OCI-LY3 (cell line): ENCODE measurements around the gene SLC25A26.
A peak's percentile ranks its signal among the peaks of the same experiment; 100 is the strongest.
"Not testable (repeated sequence)": the region's sequence is repeated elsewhere in the genome, so short reads cannot be mapped to it uniquely, and the experiment has no call there.

Source experiments
- H2AFZ ChIP-seq: fragments of 200-600, 300-600 bp; shearing (Covaris generic); 2 replicates; pipeline ENCODE4 v1.6.0; 2014; ENCODE audit warnings: antibody characterized with exemption, low read depth, low read length
- H3K27ac ChIP-seq: fragments of 200-600, 300-600 bp; sonication (generic); 2 replicates; pipeline ENCODE4 v1.5.1; 2014; ENCODE audit warnings: mild to moderate bottlenecking, low read length, moderate library complexity, mixed read lengths
- H3K27me3 ChIP-seq: fragments of 200-600, 300-600 bp; sonication (generic); 2 replicates; pipeline ENCODE4 v1.6.1; 2014; ENCODE audit warnings: low read depth, low read length, mixed read lengths
- H3K36me3 ChIP-seq: fragments of 200-600, 300-600 bp; sonication (generic); replicated peaks from 2 replicates; pipeline ENCODE3; 2014; ENCODE audit warnings: low read depth, low read length, mixed read lengths
- H3K4me1 ChIP-seq: fragments of 300-600, 200-600 bp; sonication (generic); 2 replicates; pipeline ENCODE4 v1.6.1; 2014; ENCODE audit warnings: low read length, mixed read lengths
- H3K4me2 ChIP-seq: fragments of 200-600, 300-600 bp; sonication (generic); 2 replicates; pipeline ENCODE4 v1.6.1; 2014; ENCODE audit warnings: low read length, mixed read lengths
- H3K4me3 ChIP-seq: fragments of 300-600, 200-600 bp; sonication (generic); 2 replicates; pipeline ENCODE4 v1.5.1; 2014; ENCODE audit warnings: antibody characterized with exemption, mild to moderate bottlenecking, low read length, moderate library complexity
- H3K79me2 ChIP-seq: fragments of 300-600, 200-600 bp; shearing (Covaris generic); 2 replicates; pipeline ENCODE4 v1.6.1; 2014; ENCODE audit warnings: mild to moderate bottlenecking, low read length, mixed read lengths
- H3K9ac ChIP-seq: fragments of 300-600, 200-600 bp; shearing (Covaris generic); 2 replicates; pipeline ENCODE4 v1.6.0; 2014; ENCODE audit warnings: mild to moderate bottlenecking, low read length, moderate library complexity
- H3K9me3 ChIP-seq: fragments of 200-600, 300-600 bp; shearing (Covaris generic); 2 replicates; pipeline ENCODE4 v1.6.1; 2014; ENCODE audit warnings: low read length, mixed read lengths; ENCODE audit not compliant: insufficient read depth
- H4K20me1 ChIP-seq: fragments of 200-600, 300-600 bp; sonication (generic); 2 replicates; pipeline ENCODE4 v1.6.1; 2016; ENCODE audit warnings: low read length, mixed read lengths; ENCODE audit not compliant: insufficient read depth
- EZH2phosphoT487 ChIP-seq: fragments of 200-600 bp; shearing (Covaris generic); IDR thresholded peaks from 2 replicates; pipeline ENCODE4 v1.6.1; 2018; ENCODE audit warnings: antibody characterized with exemption, mixed run types, low read depth
- TF ChIP-seq, protein P1 (sequence below): fragments of 200-600, 300-600 bp; sonication (generic); IDR thresholded peaks from 2 replicates; pipeline ENCODE4 v1.5.1; 2014; ENCODE audit warnings: antibody characterized with exemption, low read length, low read depth

Gene SLC25A26

GRCh38 chr3:66298591-66298990, 77.8 kb downstream of the SLC25A26 start:
- H3K4me3 ChIP-seq, result 0 out of 2 replicates have a peak overlapping the region, but pooled peaks have one; percentile 68
- peak overlapping the region; percentile 84 for H3K4me2 ChIP-seq

GRCh38 chr3:66299085-66299484, 78.3 kb downstream of the SLC25A26 start:
- H3K27ac ChIP-seq, H2AFZ ChIP-seq, H4K20me1 ChIP-seq, H3K9me3 ChIP-seq, H3K79me2 ChIP-seq, H3K27me3 ChIP-seq, H3K36me3 ChIP-seq: not testable (repeated sequence)
- Histone ChIP-seq H3K9ac (peak overlapping the region; percentile 52), H3K4me2 (peak overlapping the region; percentile 84), H3K4me3 (peak overlapping the region; percentile 68), H3K4me1 (peaks cover 55% of the 10 kb centered on the region)

More at GRCh38 chr3:66298591-66298990, 77.8 kb downstream of the SLC25A26 start:
- Histone ChIP-seq H3K27ac (no peak overlapping the region), H3K9me3 (no peaks in the 10 kb centered on the region), H3K79me2 (no peaks in the 10 kb centered on the region; the same call in 1 of the 2 replicates), H2AFZ (no peak overlapping the region), H3K27me3 (no peaks in the 10 kb centered on the region), H3K36me3 (no peaks in the 10 kb centered on the region), H3K9ac (no peak overlapping the region), H3K4me1 (peaks cover 50% of the 10 kb centered on the region), H4K20me1 (no peaks in the 10 kb centered on the region)
- TF ChIP-seq, protein P1, sequence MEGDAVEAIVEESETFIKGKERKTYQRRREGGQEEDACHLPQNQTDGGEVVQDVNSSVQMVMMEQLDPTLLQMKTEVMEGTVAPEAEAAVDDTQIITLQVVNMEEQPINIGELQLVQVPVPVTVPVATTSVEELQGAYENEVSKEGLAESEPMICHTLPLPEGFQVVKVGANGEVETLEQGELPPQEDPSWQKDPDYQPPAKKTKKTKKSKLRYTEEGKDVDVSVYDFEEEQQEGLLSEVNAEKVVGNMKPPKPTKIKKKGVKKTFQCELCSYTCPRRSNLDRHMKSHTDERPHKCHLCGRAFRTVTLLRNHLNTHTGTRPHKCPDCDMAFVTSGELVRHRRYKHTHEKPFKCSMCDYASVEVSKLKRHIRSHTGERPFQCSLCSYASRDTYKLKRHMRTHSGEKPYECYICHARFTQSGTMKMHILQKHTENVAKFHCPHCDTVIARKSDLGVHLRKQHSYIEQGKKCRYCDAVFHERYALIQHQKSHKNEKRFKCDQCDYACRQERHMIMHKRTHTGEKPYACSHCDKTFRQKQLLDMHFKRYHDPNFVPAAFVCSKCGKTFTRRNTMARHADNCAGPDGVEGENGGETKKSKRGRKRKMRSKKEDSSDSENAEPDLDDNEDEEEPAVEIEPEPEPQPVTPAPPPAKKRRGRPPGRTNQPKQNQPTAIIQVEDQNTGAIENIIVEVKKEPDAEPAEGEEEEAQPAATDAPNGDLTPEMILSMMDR, result no peak
- no peak for TF ChIP-seq EZH2phosphoT487

- peak overlapping the region; percentile 52 for H3K9ac ChIP-seq
- no peaks in the 10 kb centered on the region; the same call in 1 of the 2 replicates for H3K79me2 ChIP-seq
- H3K27ac ChIP-seq, result no peak overlapping the region
- peaks cover 63% of the 10 kb centered on the region for H3K4me1 ChIP-seq
- H3K9me3 ChIP-seq, result no peaks in the 10 kb centered on the region
- no peak for TF ChIP-seq EZH2phosphoT487
- TF ChIP-seq, protein P1, result no peak
- H3K4me3 ChIP-seq, result peak overlapping the region; percentile 68
- H3K36me3 ChIP-seq, result no peaks in the 10 kb centered on the region
- H4K20me1 ChIP-seq, result no peaks in the 10 kb centered on the region
- H3K4me2 ChIP-seq, result peak overlapping the region; percentile 84
- H2AFZ ChIP-seq, result no peak overlapping the region
- no peaks in the 10 kb centered on the region for H3K27me3 ChIP-seq
Observed at GRCh38 chr3:66299891-66300290, 79.1 kb downstream of the SLC25A26 start.

- no peak overlapping the region for H3K27ac ChIP-seq
- H2AFZ ChIP-seq, result no peak overlapping the region; the same call in 1 of the 2 replicates
- no peak overlapping the region for H3K4me3 ChIP-seq
- H3K4me2 ChIP-seq, result peak overlapping the region; percentile 34
- no peaks in the 10 kb centered on the region for H3K36me3 ChIP-seq
- H3K79me2 ChIP-seq, result no peaks in the 10 kb centered on the region; the same call in 1 of the 2 replicates
- H3K9me3 ChIP-seq, result no peaks in the 10 kb centered on the region
- peaks cover 66% of the 10 kb centered on the region for H3K4me1 ChIP-seq
- TF ChIP-seq, protein P1, result no peak
- no peak for TF ChIP-seq EZH2phosphoT487
- H3K9ac ChIP-seq, result no peak overlapping the region
- H3K27me3 ChIP-seq, result no peaks in the 10 kb centered on the region
- H4K20me1 ChIP-seq, result no peaks in the 10 kb centered on the region
Observed at GRCh38 chr3:66302288-66302687, 81.5 kb downstream of the SLC25A26 start.
